Fibroblast of lung (primary cell): Measurements from ENCODE around the gene ADI1.

Experiments
- EZH2 ChIP-seq: IDR thresholded peaks from 2 replicates; pipeline ENCODE4 v1.5.1; 2012; ENCODE audit warnings: low read length, control low read depth, mild to moderate bottlenecking; ENCODE audit errors: missing control alignments
- TF ChIP-seq, protein P1 (sequence below), 2 donors: IDR thresholded peaks in 1 of 2; conservative IDR thresholded peaks in 1 of 2; 1 replicate in 1 of 2; 2 replicates in 1 of 2; pipeline ENCODE4 v1.5.1; 2011 to 2012; ENCODE audit warnings: low read length in 2 of 2, control low read depth in 1 of 2, inconsistent platforms in 1 of 2, low read depth in 1 of 2, mild to moderate bottlenecking in 1 of 2

DNA sequence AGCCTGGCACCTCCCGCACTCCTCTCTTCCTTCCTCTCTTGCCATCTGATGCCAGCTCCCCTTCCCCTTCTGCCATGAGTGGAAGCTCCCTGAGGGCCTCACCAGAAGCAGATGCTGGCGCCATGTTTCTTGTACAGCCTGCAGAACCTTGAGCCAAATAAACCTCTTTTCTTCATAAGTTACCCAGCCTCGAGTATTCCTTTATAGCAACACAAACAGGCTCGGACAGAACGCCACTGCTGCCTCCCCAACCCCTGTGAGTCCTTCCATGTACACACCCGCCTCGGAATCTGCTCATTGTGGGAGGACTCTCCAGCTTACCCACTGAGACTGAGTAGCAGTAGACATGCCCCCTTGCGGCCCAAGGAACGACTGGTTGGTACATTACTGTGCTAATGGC lies 47.5 kb upstream of the ADI1 start:
- TF ChIP-seq, protein P1, sequence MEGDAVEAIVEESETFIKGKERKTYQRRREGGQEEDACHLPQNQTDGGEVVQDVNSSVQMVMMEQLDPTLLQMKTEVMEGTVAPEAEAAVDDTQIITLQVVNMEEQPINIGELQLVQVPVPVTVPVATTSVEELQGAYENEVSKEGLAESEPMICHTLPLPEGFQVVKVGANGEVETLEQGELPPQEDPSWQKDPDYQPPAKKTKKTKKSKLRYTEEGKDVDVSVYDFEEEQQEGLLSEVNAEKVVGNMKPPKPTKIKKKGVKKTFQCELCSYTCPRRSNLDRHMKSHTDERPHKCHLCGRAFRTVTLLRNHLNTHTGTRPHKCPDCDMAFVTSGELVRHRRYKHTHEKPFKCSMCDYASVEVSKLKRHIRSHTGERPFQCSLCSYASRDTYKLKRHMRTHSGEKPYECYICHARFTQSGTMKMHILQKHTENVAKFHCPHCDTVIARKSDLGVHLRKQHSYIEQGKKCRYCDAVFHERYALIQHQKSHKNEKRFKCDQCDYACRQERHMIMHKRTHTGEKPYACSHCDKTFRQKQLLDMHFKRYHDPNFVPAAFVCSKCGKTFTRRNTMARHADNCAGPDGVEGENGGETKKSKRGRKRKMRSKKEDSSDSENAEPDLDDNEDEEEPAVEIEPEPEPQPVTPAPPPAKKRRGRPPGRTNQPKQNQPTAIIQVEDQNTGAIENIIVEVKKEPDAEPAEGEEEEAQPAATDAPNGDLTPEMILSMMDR (conservative IDR thresholded peaks at IDR 0.05 in 1 of 2, IDR thresholded peaks at IDR 0.05 in 1 of 2; ENCODE audit: low read depth in 1 of 2, low read length in 2 of 2): no peak
- no peak for TF ChIP-seq EZH2
